ENCODE measurements around the gene DENND2D. TPM values are rescaled to one million over a fixed set of nuclear protein-coding genes. Genes with fewer than 3 reads are reported as not detected.
A peak's percentile ranks its signal among the peaks of the same experiment; 100 is the strongest.

DENND2D gene
- total RNA-seq, 2 experiments from 2014 or later = 60.7 to 62.0 TPM

GRCh38 chr1:111172463-111172862 is 28.0 kb downstream of the DENND2D start:
- H3K4me3 Mint-ChIP-seq = no peak overlapping the region
- peaks cover 62% of the 10 kb centered on the region for H3K36me3 ChIP-seq (ENCODE audit: insufficient read depth, low read length)
- intact Hi-C loops (cut with DNase I, micrococcal nuclease) = no loop called here
- ATAC-seq (ENCODE audit: poor library complexity) (no peak), DNase-seq (no peak)
- H3K9me3 Mint-ChIP-seq = no peaks in the 10 kb centered on the region
- H3K27ac Mint-ChIP-seq = peak overlapping the region; percentile 80
- H3K36me3 Mint-ChIP-seq (ENCODE audit: low read depth) = peaks cover 90% of the 10 kb centered on the region
- H3K27me3 ChIP-seq (ENCODE audit: control insufficient read depth in 1 of 2, insufficient read depth in 2 of 2, low read length in 2 of 2) = no peaks in the 10 kb centered on the region
- H3K4me3 ChIP-seq (ENCODE audit: low read length) = no peak overlapping the region
- no peak overlapping the region for H3K27ac ChIP-seq (ENCODE audit: low read depth in 1 of 2, low read length in 2 of 2)
- no peaks in the 10 kb centered on the region for H3K9me3 ChIP-seq (ENCODE audit: control insufficient read depth in 1 of 2, insufficient read depth in 1 of 2, low read length in 2 of 2)
- CTCF ChIA-PET = no interaction called here
- no peak for TF ChIP-seq CTCF (IDR thresholded peaks at IDR 0.05)
- POLR2A ChIA-PET = interaction anchor here (1.2 to 2.8 kb wide), 3 partner anchors 11 to 16 kb away, joined by 3 to 8 read pairs (median 3); no protein-coding TSS in a partner anchor
- no peaks in the 10 kb centered on the region for H3K27me3 Mint-ChIP-seq
- peaks cover 60% of the 10 kb centered on the region for H3K4me1 Mint-ChIP-seq (ENCODE audit: low read depth)
- no peaks in the 10 kb centered on the region for H3K4me1 ChIP-seq (ENCODE audit: insufficient read depth, low read length)

GRCh38 chr1:111164151-111164550 is 36.3 kb downstream of the DENND2D start:
- no peak for TF ChIP-seq CTCF (IDR thresholded peaks at IDR 0.05)
- Mint-ChIP-seq H3K27me3 (no peaks in the 10 kb centered on the region), H3K27ac (no peak overlapping the region), H3K4me1 (ENCODE audit: low read depth) (peaks cover 34% of the 10 kb centered on the region), H3K9me3 (no peaks in the 10 kb centered on the region), H3K36me3 (ENCODE audit: low read depth) (peaks cover 77% of the 10 kb centered on the region), H3K4me3 (no peak overlapping the region)
- Histone ChIP-seq H3K36me3 (ENCODE audit: insufficient read depth, low read length) (peaks cover 56% of the 10 kb centered on the region), H3K27ac (ENCODE audit: low read depth in 1 of 2, low read length in 2 of 2) (no peak overlapping the region), H3K9me3 (ENCODE audit: control insufficient read depth in 1 of 2, insufficient read depth in 1 of 2, low read length in 2 of 2) (no peaks in the 10 kb centered on the region), H3K27me3 (ENCODE audit: control insufficient read depth in 1 of 2, insufficient read depth in 2 of 2, low read length in 2 of 2) (no peaks in the 10 kb centered on the region), H3K4me3 (ENCODE audit: low read length) (no peak overlapping the region), H3K4me1 (ENCODE audit: insufficient read depth, low read length) (no peaks in the 10 kb centered on the region)
- intact Hi-C loops (cut with DNase I, micrococcal nuclease) = no loop called here
- no peak for DNase-seq
- no peak for ATAC-seq (ENCODE audit: poor library complexity)
- POLR2A ChIA-PET = interaction anchor here (0.9 to 1.0 kb wide), 2 partner anchors 12 to 28 kb away, joined by 4 read pairs; no protein-coding TSS in a partner anchor
- CTCF ChIA-PET = no interaction called here

GRCh38 chr1:111163363-111163762 is 37.1 kb downstream of the DENND2D start:
- no peak for TF ChIP-seq CTCF (IDR thresholded peaks at IDR 0.05)
- POLR2A ChIA-PET = no interaction called here
- Histone ChIP-seq H3K36me3 (ENCODE audit: insufficient read depth, low read length) (peaks cover 51% of the 10 kb centered on the region), H3K9me3 (ENCODE audit: control insufficient read depth in 1 of 2, insufficient read depth in 1 of 2, low read length in 2 of 2) (no peaks in the 10 kb centered on the region), H3K4me3 (ENCODE audit: low read length) (no peak overlapping the region), H3K4me1 (ENCODE audit: insufficient read depth, low read length) (no peaks in the 10 kb centered on the region), H3K27ac (ENCODE audit: low read depth in 1 of 2, low read length in 2 of 2) (no peak overlapping the region), H3K27me3 (ENCODE audit: control insufficient read depth in 1 of 2, insufficient read depth in 2 of 2, low read length in 2 of 2) (no peaks in the 10 kb centered on the region)
- intact Hi-C loops (cut with DNase I, micrococcal nuclease) = no loop called here
- CTCF ChIA-PET = no interaction called here
- no peaks in the 10 kb centered on the region for H3K27me3 Mint-ChIP-seq
- no peak for ATAC-seq (ENCODE audit: poor library complexity)
- peaks cover 39% of the 10 kb centered on the region for H3K4me1 Mint-ChIP-seq (ENCODE audit: low read depth)
- no peak for DNase-seq
- H3K27ac Mint-ChIP-seq = no peak overlapping the region
- no peaks in the 10 kb centered on the region for H3K9me3 Mint-ChIP-seq
- no peak overlapping the region for H3K4me3 Mint-ChIP-seq
- peaks cover 75% of the 10 kb centered on the region for H3K36me3 Mint-ChIP-seq (ENCODE audit: low read depth)
